DMS114 treated with DMSO at 0.1 percent for 48 hours (cell line): Measurements from ENCODE around the gene MUC2.

Experiments
- DNase-seq: peaks from one replicate; lab custom pipeline; 2025; ENCODE audit not compliant: unreplicated experiment; lab: John Stamatoyannopoulos, UW

The MUC2 gene

GRCh38 chr11:1050581-1051355 lies 23.9 kb upstream of the MUC2 start:
- no peak for DNase-seq

- no peak for DNase-seq
Observed at GRCh38 chr11:1051356-1052132, 23.1 kb upstream of the MUC2 start.

- no peak for DNase-seq
Observed at GRCh38 chr11:1052133-1053011, 22.3 kb upstream of the MUC2 start.

- no peak for DNase-seq
Observed at GRCh38 chr11:1053121-1053901, 21.4 kb upstream of the MUC2 start.

- no peak for DNase-seq
Observed at GRCh38 chr11:1054143-1055108, 20.2 kb upstream of the MUC2 start.

- DNase-seq: no peak
Observed at GRCh38 chr11:1055109-1055703, 19.5 kb upstream of the MUC2 start.

GRCh38 chr11:1055990-1056771 lies 18.5 kb upstream of the MUC2 start:
- no peak for DNase-seq

GRCh38 chr11:1057806-1058205 lies 16.9 kb upstream of the MUC2 start:
- no peak for DNase-seq

- DNase-seq: no peak
Observed at GRCh38 chr11:1059759-1060158, 14.9 kb upstream of the MUC2 start.

GRCh38 chr11:1060410-1060809 lies 14.3 kb upstream of the MUC2 start:
- no peak for DNase-seq

GRCh38 chr11:1060852-1061616 lies 13.6 kb upstream of the MUC2 start:
- no peak for DNase-seq

GRCh38 chr11:1062075-1062820 lies 12.4 kb upstream of the MUC2 start:
- DNase-seq: no peak

GRCh38 chr11:1064167-1064566 lies 10.5 kb upstream of the MUC2 start:
- DNase-seq: no peak

- DNase-seq: no peak
Observed at GRCh38 chr11:1067812-1068496, 6.7 kb upstream of the MUC2 start.

GRCh38 chr11:1069740-1070139 lies 4.9 kb upstream of the MUC2 start:
- DNase-seq: no peak
